ENCODE results near the gene IL32.

The IL32 gene

DNA sequence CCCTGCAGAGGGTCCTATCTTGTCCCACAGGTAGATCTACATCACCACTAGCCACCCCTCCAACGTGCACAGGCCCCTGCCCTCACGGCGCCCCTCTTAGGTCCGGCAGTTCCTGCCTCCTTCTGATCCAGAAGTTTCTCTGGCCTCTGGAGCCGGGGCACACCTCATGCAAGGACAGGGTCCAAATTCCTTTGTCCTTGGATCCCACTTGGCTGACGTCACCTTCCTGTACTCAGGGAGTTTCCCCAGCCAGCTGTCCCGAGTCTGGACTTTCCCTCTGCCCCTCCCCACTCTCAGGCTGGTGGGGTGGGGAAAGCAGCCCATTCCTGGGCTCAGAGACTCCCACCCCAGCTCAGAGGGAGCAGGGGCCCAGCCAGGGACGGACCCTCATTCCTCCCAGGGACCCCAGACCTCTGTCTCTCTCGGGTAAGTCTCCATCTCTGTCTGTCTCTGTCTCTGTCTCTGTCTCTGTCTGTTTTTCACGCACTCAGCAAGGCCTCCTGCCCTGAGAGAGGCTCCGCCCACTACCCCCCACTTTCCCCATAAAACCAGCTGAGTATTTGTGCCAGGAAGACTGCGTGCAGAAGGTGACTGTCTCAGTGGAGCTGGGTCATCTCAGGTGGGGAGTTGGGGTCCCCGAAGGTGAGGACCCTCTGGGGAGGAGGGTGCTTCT is at the start of gene IL32:
TSS of gene IL32 (plus strand) at position 572 of the 673 bp plus-strand sequence. CDS start 172 bp downstream, outside the sequence.
- DNase-seq: peak; percentile 76

GRCh38 chr16:3015865-3016521 is 49.4 kb upstream of the IL32 start:
- no peak for DNase-seq

DNA sequence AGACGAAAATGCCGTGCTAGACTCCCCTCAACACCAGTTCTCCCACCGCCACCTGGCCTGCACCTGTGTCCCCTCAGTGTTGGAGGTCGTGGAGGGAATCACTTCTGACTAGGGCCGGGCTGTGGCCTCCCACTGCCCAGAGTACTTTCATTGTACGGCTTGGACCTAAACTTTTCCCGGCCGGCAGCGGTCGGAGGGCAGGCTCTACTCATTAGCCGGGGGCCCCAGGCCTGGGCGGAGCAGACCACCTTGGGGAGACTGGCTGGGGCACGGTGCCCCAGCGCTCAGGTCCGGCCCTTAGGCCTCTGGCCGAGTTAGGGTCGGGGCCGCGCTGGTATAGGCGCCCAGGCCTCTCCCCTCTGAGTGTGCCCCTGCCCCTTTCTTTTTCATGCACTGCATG is 48.1 kb upstream of the IL32 start:
- no peak for DNase-seq

DNA sequence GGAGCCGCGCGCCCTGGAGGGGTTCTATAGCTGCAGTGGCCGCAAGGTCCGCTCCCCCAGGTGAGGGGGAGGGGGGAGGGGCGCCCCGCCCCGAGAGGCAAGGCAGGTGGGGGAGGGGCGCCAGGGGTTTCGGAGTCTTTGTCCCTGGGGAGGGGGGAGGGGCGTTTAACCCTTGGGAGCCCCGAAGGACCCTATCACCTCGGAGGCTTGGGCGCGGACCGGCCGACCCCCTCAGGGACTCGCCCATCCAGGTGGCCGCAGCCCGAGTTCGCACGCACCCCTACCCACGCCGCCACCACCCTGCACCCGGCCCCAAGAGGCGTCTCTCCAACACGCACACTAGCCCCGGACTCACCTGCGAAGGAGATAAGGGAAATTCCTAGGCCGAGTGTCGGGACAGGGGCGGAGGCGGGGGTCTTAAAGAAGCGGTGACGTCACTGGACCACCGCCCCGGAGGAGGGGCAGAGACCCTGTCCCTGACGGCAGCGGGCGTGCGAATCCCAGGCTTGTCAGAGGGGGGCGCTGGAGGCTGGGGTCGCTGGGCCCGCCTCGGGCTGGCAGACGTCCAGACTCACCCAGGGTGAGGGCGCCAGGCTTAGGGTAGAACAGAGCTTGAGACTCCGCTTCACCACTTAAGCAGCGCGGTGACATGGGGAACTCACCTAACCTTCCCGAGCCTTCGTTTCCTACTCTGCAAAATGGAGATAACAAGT is 47.5 kb upstream of the IL32 start, which contains the start of gene CLDN6:
TSS of gene CLDN6 (minus strand) at position 390 of the 713 bp plus-strand sequence. CDS start 2,162 bp downstream, outside the sequence.
- DNase-seq: no peak

GRCh38 chr16:3019594-3020246 is 45.7 kb upstream of the IL32 start:
- DNase-seq: no peak

- peak; percentile 74 for DNase-seq
These were observed 45.2 kb upstream of the IL32 start, which contains the start of gene TNFRSF12A for GRCh38 chr16:3020247-3020603. TSS of gene TNFRSF12A (plus strand) at chr16:3020368. CDS start at chr16:3020398, 30 bp downstream.

DNA sequence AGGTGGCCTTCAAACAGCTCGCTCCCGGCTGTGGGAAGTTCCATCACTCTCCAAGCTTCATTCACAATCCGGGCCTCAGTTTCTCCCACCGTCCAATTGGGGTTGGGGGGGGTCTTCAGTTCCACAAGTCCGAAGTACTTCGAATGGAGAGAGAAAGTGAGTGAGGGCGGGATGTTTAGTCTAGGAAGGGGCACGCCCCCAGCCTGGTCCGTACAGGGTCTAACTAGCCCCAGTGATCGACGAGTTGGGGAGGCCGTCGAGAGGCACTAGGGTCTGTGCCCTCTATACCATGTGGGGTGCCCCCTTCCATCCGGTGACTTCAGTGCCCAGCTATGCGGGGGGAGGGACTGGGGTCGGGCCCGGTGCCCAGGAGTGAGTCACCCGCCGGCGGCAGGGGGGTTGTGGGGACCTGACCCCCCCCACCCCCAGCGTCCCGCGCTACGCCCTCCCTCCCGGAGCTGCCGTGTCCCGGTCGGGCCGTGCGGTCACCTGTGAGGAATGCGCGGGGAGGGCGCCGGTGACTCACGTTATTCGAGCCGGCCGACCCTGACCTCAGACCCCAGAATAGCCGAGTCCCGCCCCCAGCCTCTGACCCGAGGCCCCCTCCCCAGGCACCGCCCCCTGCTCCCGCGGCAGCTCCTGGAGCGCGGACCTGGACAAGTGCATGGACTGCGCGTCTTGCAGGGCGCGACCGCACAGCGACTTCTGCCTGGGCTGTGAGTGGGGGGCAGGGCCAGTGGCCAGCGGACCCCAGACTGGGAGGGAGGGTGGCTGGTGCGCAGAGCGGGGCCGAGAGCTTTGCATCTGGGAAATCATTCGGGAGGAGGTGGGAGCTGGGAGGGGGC is 44.6 kb upstream of the IL32 start:
- peak; percentile 67 for DNase-seq

- peak; percentile 66 for DNase-seq
These were observed 43.8 kb upstream of the IL32 start for GRCh38 chr16:3021449-3022207.

DNA sequence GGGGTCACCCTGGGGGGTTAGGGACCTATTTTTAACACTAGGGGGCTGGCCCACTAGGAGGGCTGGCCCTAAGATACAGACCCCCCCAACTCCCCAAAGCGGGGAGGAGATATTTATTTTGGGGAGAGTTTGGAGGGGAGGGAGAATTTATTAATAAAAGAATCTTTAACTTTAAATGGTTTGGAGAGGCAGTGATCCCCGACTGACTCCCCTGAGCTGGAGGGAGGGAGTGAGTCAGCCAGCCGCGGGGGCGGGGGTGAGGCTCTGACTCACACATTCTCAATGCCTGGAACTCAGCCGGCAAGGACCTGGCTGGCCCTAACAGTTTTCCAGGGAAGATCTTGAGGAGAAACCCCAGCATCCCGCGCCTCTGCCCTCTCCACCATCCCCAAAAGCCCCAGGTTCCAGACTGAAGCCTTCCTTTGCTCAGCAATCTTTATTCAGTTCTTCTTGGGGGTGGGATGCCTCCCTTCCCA is 43.2 kb upstream of the IL32 start:
- peak; percentile 75 for DNase-seq

DNA sequence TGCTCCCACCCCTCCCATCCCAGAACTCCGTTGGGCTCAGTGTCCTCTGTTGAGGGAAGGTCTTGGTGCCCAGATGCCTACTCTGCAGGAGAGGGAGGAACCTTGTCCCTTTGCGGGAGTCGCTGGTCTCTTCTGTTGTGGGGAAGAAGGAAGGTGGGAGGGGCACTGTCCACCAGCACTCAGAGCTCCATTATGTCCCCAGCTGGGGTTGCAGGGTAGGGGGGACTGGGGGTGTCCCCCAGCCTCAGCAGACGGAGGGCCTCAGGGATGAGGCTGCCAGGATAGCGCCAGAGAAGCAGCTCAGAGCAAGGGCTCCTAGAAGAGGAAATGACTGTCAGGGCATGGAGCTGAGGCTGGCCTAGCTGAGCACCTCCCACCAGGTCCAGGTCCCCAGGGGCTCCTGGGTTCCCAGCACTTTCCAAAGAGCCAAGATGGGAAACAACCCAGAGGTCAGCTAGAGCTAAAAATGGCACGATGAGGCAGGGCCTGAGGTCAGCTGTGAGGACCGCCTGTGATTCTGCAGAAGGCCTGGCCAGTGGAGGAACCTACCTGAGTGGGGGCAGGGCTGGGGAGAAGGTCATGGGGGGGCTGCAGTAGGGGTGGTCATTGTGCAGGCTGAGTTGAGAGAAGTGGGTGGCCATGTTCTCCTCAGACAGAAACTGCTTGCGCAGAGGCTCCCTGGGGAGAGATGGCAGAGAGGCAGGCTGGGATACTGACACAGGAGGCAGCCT is 42.6 kb upstream of the IL32 start:
- no peak for DNase-seq

- no peak for DNase-seq
These were observed 42.1 kb upstream of the IL32 start for GRCh38 chr16:3023415-3023668.

GRCh38 chr16:3023669-3024478 is 41.6 kb upstream of the IL32 start, which contains the start of the genes HCFC1R1 and THOC6:
TSS of gene HCFC1R1 (minus strand) at chr16:3023942. CDS start at chr16:3023941, 1 bp downstream.
TSS of gene THOC6 (plus strand) at chr16:3024035. CDS start at chr16:3024327, 292 bp downstream.
- peak; percentile 96 for DNase-seq

DNA sequence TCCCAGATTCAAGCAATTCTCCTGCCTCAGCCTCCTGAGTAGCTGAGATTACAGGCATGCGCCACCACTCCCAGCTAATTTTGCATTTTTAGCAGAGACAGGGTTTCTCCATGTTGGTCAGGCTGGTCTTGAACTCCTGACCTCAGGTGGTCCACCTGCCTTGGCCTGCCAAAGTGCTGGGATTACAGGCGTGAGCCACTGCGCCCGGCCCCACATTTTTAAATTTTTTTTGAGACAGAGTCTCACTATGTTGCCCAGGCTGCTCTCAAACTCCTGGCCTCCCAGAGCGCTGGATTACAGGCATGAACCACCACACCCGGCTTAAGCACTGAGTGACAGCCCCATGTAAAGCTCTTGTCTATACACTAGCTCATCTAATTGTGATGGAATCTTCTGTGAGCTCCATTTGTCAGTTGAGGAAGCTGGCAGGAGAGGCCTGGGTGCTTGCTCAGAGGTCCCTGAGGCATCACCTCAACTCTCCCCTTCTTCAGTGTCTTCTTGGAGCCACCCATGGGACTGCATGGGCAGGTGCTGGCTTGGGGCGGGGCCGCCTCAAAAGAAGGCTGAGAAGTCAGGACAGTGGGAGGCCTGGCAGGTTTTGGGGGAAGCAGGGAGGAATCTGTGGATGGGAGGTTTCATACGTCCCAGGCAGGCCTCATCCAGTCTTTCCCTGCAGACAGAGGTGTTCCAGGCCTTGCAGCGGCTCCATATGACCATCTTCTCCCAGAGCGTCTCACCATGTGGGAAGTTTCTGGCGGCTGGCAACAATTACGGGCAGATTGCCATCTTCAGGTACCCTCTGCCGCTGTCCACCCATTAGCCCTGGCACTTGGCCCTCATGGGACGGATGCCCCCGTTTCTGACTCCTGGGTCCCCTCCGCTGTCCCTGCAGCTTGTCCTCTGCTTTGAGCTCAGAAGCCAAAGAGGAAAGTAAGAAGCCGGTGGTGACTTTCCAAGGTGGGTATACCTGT is 40.1 kb upstream of the IL32 start:
- DNase-seq: no peak

- DNase-seq: no peak
These were observed 39.4 kb upstream of the IL32 start for GRCh38 chr16:3026003-3026378.

GRCh38 chr16:3026609-3027488 is 38.6 kb upstream of the IL32 start:
- DNase-seq: no peak

GRCh38 chr16:3027489-3027795 is 38.0 kb upstream of the IL32 start:
- DNase-seq: no peak

DNA sequence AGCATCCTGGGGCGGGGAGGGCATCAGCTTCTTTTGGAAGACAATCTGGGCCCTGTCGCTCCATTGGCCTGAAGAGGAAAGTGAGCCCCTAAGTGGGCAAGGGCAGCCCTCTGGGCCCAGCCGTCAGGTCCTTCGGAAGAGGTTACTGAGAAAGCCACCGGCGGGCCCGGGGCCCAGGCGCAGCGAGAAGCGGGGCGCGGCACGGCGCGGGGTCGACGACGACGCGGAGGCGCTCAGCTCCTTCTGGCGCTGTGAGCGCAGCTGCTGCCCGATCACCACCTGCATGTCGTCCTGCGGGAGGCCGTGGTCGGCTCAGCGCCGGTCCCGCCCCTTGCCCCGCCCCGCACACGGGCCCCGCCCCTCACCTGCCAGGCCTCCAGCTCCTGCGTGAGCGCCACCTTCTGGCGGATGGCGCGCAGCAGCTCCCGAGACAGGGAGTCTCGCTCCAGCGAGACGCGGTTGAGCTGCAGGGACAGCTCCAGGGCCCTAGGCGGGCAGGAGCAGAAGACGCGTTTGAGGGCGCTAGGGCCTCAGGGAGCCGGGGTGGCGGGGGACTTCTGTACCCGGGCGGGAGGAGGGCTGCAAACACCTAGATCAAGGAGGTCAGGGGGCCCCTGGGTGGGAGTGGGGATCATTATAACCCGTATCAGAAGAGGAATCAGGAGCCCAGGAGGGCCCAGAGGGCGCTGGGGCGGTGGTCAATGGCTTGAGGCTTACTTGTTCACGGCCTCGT is 37.3 kb upstream of the IL32 start:
- DNase-seq: peak; percentile 86

All from CD4-positive, alpha-beta T cell treated with Interleukin-15 for 1 hour (primary cell).